Skin of body (tissue), 1 donor: ENCODE results near the gene BCL7A. TPM values are rescaled to one million over a fixed set of nuclear protein-coding genes. Genes with fewer than 3 reads are reported as not detected.

Source experiments
- total RNA-seq: library from RNA; depleted of rRNA; stranded (reverse); fragments of >200 nt; gene quantifications from one replicate; pipeline ENCODE4 v1.2.3, GENCODE V29; 2014

Gene BCL7A
- total RNA-seq, 1 donor from 2014 or later: 12.9 TPM

Other genes starting within 250 kb of the BCL7A start
- gene RHOF, start 228.2 kb upstream of the BCL7A start, total RNA-seq: 5.1 TPM
- gene SETD1B, start 217.9 kb upstream of the BCL7A start, total RNA-seq: 5.3 TPM
- not detected for gene HPD, start 163.0 kb upstream of the BCL7A start, total RNA-seq
- gene PSMD9, start 133.1 kb upstream of the BCL7A start, total RNA-seq: 34.2 TPM
- gene CFAP251, start 103.3 kb upstream of the BCL7A start, total RNA-seq: 2.2 TPM
- gene MLXIP, start 56.9 kb downstream of the BCL7A start, total RNA-seq: 12.5 TPM
- not detected for gene IL31, start 152.3 kb downstream of the BCL7A start, total RNA-seq
- gene LRRC43, start 161.2 kb downstream of the BCL7A start, total RNA-seq: not detected
- gene B3GNT4, start 181.8 kb downstream of the BCL7A start, total RNA-seq: 0.59 TPM
- 31.7 TPM for gene DIABLO, start 204.2 kb downstream of the BCL7A start, total RNA-seq
- 12.0 TPM for gene VPS33A, start 244.6 kb downstream of the BCL7A start, total RNA-seq